ENCODE results near the gene SPDYE2.
"Not testable (repeated sequence)": the region's sequence is repeated elsewhere in the genome, so short reads cannot be mapped to it uniquely, and the experiment has no call there.

Gene SPDYE2

GRCh38 chr7:102550808-102551422 lies at the start of gene SPDYE2:
Gene SPDYE2, plus strand, starts transcription at chr7:102551226. Its CDS starts 2,030 bp downstream, at chr7:102553256.
- H3K9me3 Mint-ChIP-seq, H3K27me3 Mint-ChIP-seq, H3K27ac Mint-ChIP-seq, H3K4me1 Mint-ChIP-seq, H3K4me3 Mint-ChIP-seq, DNase-seq: not testable (repeated sequence)
- ATAC-seq: peak; percentile 25

- not testable (repeated sequence) for ATAC-seq, H3K4me1 Mint-ChIP-seq, H3K27me3 Mint-ChIP-seq, H3K9me3 Mint-ChIP-seq, H3K27ac Mint-ChIP-seq, H3K4me3 Mint-ChIP-seq, DNase-seq
These were observed 47.9 kb upstream of the SPDYE2 start for GRCh38 chr7:102503141-102503540.

- DNase-seq, H3K4me1 Mint-ChIP-seq, H3K27ac Mint-ChIP-seq, H3K4me3 Mint-ChIP-seq, H3K9me3 Mint-ChIP-seq, H3K27me3 Mint-ChIP-seq: not testable (repeated sequence)
- ATAC-seq: peak; percentile 15
These were observed 45.5 kb upstream of the SPDYE2 start for GRCh38 chr7:102505298-102506185.

- not testable (repeated sequence) for H3K4me1 Mint-ChIP-seq, H3K27ac Mint-ChIP-seq, H3K4me3 Mint-ChIP-seq, H3K9me3 Mint-ChIP-seq, H3K27me3 Mint-ChIP-seq, ATAC-seq, DNase-seq
These were observed 43.5 kb upstream of the SPDYE2 start for GRCh38 chr7:102507410-102508088.

- ATAC-seq, H3K4me1 Mint-ChIP-seq, H3K27ac Mint-ChIP-seq, H3K4me3 Mint-ChIP-seq, H3K9me3 Mint-ChIP-seq, H3K27me3 Mint-ChIP-seq, DNase-seq: not testable (repeated sequence)
These were observed 40.5 kb upstream of the SPDYE2 start for GRCh38 chr7:102510575-102510974.

GRCh38 chr7:102511860-102512522 lies 39.0 kb upstream of the SPDYE2 start:
- H3K27me3 Mint-ChIP-seq, H3K4me1 Mint-ChIP-seq, H3K27ac Mint-ChIP-seq, DNase-seq, H3K9me3 Mint-ChIP-seq: not testable (repeated sequence)
- H3K4me3 Mint-ChIP-seq: peak overlapping the region in 1 of 2 donors; percentile 39
- peak; percentile 68 for ATAC-seq

GRCh38 chr7:102512642-102513221 lies 38.3 kb upstream of the SPDYE2 start:
- Mint-ChIP-seq H3K4me3 (peak overlapping the region in 1 of 2 donors; percentile 39), H3K27ac (peak overlapping the region in 1 of 2 donors; percentile 13)
- not testable (repeated sequence) for H3K27me3 Mint-ChIP-seq, H3K4me1 Mint-ChIP-seq, DNase-seq, H3K9me3 Mint-ChIP-seq, ATAC-seq

GRCh38 chr7:102514881-102515721 lies 35.9 kb upstream of the SPDYE2 start:
- not testable (repeated sequence) for H3K4me3 Mint-ChIP-seq, H3K4me1 Mint-ChIP-seq, H3K9me3 Mint-ChIP-seq, H3K27me3 Mint-ChIP-seq, DNase-seq, H3K27ac Mint-ChIP-seq
- peak; percentile 17 for ATAC-seq

GRCh38 chr7:102515889-102516288 lies 35.1 kb upstream of the SPDYE2 start:
- peak; percentile 10 for ATAC-seq
- H3K27me3 Mint-ChIP-seq, DNase-seq, H3K27ac Mint-ChIP-seq, H3K9me3 Mint-ChIP-seq, H3K4me3 Mint-ChIP-seq, H3K4me1 Mint-ChIP-seq: not testable (repeated sequence)

- peak; percentile 53 for ATAC-seq
- H3K27ac Mint-ChIP-seq, H3K27me3 Mint-ChIP-seq, DNase-seq, H3K4me3 Mint-ChIP-seq, H3K4me1 Mint-ChIP-seq, H3K9me3 Mint-ChIP-seq: not testable (repeated sequence)
These were observed 34.1 kb upstream of the SPDYE2 start for GRCh38 chr7:102516951-102517350.

- H3K27me3 Mint-ChIP-seq, DNase-seq, H3K4me1 Mint-ChIP-seq, H3K27ac Mint-ChIP-seq, H3K9me3 Mint-ChIP-seq: not testable (repeated sequence)
- ATAC-seq: peak; percentile 87
- H3K4me3 Mint-ChIP-seq: peak within 1 kb of the TSS; percentile 49 to 62
These were observed 33.4 kb upstream of the SPDYE2 start, which contains the start of gene RASA4B for GRCh38 chr7:102517550-102518147. Gene RASA4B, minus strand, starts transcription at chr7:102517777. Its CDS starts 67 bp downstream, at chr7:102517710.

- not testable (repeated sequence) for H3K4me1 Mint-ChIP-seq, DNase-seq, ATAC-seq, H3K27ac Mint-ChIP-seq, H3K27me3 Mint-ChIP-seq, H3K4me3 Mint-ChIP-seq, H3K9me3 Mint-ChIP-seq
These were observed 30.2 kb upstream of the SPDYE2 start for GRCh38 chr7:102520797-102521196.

GRCh38 chr7:102524803-102525202 lies 26.2 kb upstream of the SPDYE2 start:
- H3K4me1 Mint-ChIP-seq, H3K27ac Mint-ChIP-seq, H3K9me3 Mint-ChIP-seq, H3K4me3 Mint-ChIP-seq, H3K27me3 Mint-ChIP-seq: not testable (repeated sequence)
- peak; percentile 6 for ATAC-seq
- peak in 1 of 2 donors; percentile 13 for DNase-seq

GRCh38 chr7:102527182-102527581 lies 23.8 kb upstream of the SPDYE2 start:
- H3K4me3 Mint-ChIP-seq, H3K4me1 Mint-ChIP-seq, H3K9me3 Mint-ChIP-seq, H3K27me3 Mint-ChIP-seq, ATAC-seq, H3K27ac Mint-ChIP-seq: not testable (repeated sequence)
- peak in 1 of 2 donors; percentile 8 for DNase-seq
